GM18868 (cell line): Measurements from ENCODE around the gene CDH22.

Experiments
- ATAC-seq: cut with Tn5 transposase; IDR thresholded peaks from one replicate; pipeline ENCODE4 v1.9.1; 2021; ENCODE audit warnings: mild to moderate bottlenecking, moderate library complexity; ENCODE audit not compliant: unreplicated experiment

CDH22 gene

GRCh38 chr20:46127396-46128010, 180.8 kb downstream of the CDH22 start:
- ATAC-seq, result no peak

DNA sequence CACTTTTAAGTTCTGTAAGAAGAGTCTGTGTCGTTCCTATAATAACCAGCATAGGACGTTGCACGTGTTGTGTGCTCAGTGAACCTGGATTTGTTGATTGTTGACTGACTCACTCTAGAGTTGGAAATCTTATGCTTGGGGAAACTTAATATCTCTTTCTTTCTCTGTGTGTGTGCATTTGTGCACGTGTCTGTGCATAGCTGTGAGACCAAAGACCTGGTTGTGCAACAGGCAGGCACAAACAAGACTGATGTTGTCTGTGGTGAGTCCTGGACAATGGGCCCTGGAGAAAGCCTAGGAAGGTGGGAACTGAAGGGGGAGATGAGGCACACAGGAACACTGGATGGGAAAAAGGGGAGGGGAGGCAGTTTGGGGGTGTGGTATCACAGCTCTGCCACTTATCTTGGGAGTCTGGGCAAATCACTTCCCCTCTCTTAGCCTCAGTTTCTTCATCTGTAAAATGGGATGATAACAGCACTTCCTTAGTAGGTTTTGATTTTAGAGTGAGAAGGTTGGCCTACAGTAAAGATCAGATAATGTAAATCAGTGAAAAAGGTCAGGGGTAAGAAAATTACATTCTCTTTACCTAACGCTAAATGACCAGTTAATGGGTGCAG, 181.8 kb downstream of the CDH22 start:
- no peak for ATAC-seq
